Gastrocnemius medialis (tissue), 4 donors: Measurements from ENCODE around the gene OST4. TPM values are rescaled to one million over a fixed set of nuclear protein-coding genes. Genes with fewer than 3 reads are reported as not detected.
"Not testable (repeated sequence)": the region's sequence is repeated elsewhere in the genome, so short reads cannot be mapped to it uniquely, and the experiment has no call there.

ENCODE experiments used
- ATAC-seq, 2 donors: fragments of 150-250 bp; one replicate each; pipeline ENCODE4 v1.9.1; 2016
- DNase-seq, 2 donors: peaks; one replicate each; pipeline ENCODE4 v3.0.0-alpha.2; 2019
- H3K27ac ChIP-seq, 4 donors: fragments of 200-600 bp; sonication (generic); 1 replicate in 1 of 4; 2 replicates in 3 of 4; pipeline ENCODE4 v1.5.1; 2016 to 2018; ENCODE audit warnings: mild to moderate bottlenecking in 2 of 4, moderate library complexity in 1 of 4
- H3K27me3 ChIP-seq, 3 donors: fragments of 200-600 bp; sonication (generic) in 2 of 3; 1 replicate in 1 of 3; 2 replicates in 2 of 3; pipeline versions ENCODE4 v1.5.1 to v1.6.0; 2016 to 2019; ENCODE audit warnings: mild to moderate bottlenecking in 1 of 3, moderate library complexity in 1 of 3
- H3K36me3 ChIP-seq, 2 donors: fragments of 200-600 bp; sonication (generic) in 1 of 2; one replicate each; pipeline ENCODE4 v1.5.1; 2017 to 2018
- H3K4me1 ChIP-seq, 2 donors: fragments of 200-600 bp; sonication (generic) in 1 of 2; one replicate each; pipeline ENCODE4 v1.5.1; 2016 to 2017; ENCODE audit warnings: mild to moderate bottlenecking in 2 of 2
- H3K4me3 ChIP-seq, 4 donors: fragments of 200-600 bp; sonication (generic) in 3 of 4; 1 replicate in 1 of 4; 2 replicates in 3 of 4; pipeline ENCODE4 v1.5.1; 2016 to 2019; ENCODE audit warnings: mild to moderate bottlenecking in 2 of 4
- H3K9me3 ChIP-seq, 3 donors: fragments of 200-600 bp; sonication (generic) in 2 of 3; 1 replicate in 1 of 3; 2 replicates in 2 of 3; pipeline ENCODE4 v1.5.1; 2016 to 2019
- POLR2A ChIP-seq, 2 donors: fragments of 450-650 bp; IDR thresholded peaks; one replicate each; pipeline ENCODE4 v1.6.1; 2017; ENCODE audit warnings: antibody characterized with exemption in 2 of 2, mild to moderate bottlenecking in 2 of 2, moderate library complexity in 2 of 2
- in situ Hi-C, 4 donors: fragments of 200-750 bp; cut with MboI; loops; one replicate each; pipeline versions ENCODE4 v1.15.0 to v1.8.0; 2017; ENCODE audit warnings: low sequenced_read_pairs in 4 of 4
- intact Hi-C: fragments of 100-400 bp; cut with DNase I; formaldehyde crosslinking; loops from one replicate; pipeline ENCODE4 v1.15.1; 2023; ENCODE audit warnings: low total_unique reads
- total RNA-seq, 4 donors: library from RNA; depleted of rRNA; stranded (reverse); fragments of >200 nt; gene quantifications; one replicate each; pipeline versions ENCODE4 v1.1.0 to v1.2.3, GENCODE V29; 2016
- TF ChIP-seq, protein P1 (sequence below), 5 experiments: fragments of 450-650 bp in 3 of 5; fragments of 200-600 bp in 2 of 5; sonication (generic) in 2 of 5; IDR thresholded peaks in 4 of 5; conservative IDR thresholded peaks in 1 of 5; 1 replicate in 4 of 5; 2 replicates in 1 of 5; pipeline ENCODE4 v1.5.1; 2016 to 2019; ENCODE audit warnings: antibody characterized with exemption in 5 of 5, mild to moderate bottlenecking in 3 of 5, moderate library complexity in 3 of 5

OST4 gene
- total RNA-seq = 100 to 1,000 TPM; 191 to 283 (median 251) TPM

DNA sequence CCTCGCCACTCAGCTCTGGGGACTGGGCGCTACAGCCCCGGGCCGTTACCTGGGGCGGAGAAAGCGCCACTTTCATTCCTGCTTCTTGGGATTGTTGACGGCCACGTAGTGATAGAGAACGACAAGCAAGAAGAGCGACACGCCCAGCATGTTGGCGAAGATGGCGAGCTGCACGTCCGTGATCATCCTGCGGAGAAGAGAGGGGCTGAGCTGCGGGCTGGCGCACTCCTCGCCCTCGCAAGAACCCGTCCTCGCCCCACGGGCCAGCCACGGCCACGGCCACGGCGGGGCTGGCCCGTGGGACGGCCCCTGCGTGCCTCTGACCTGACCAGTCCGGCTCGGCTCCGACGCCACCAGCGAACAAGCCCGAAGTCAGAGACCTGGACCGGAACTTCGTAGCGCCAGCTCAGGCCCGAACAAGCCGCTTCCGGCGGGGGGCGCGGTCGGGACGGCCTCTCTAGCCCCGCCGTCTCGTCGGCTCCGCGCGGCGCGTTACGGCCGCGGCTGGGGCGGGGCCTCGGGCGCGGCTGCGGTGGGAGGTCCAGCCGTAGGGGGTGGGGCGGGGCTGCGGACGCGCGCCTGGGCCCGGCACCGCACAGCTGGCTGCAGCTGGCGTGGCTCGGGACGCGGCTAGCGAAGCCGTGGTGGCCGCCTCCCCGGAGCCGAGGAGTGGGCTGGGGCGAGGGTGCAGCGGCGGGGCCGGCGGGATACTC is at the start of gene OST4:
TSS of gene OST4 (minus strand) at position 378 of the 713 bp plus-strand sequence.
- DNase-seq (peak; percentile 90 to 91), ATAC-seq (peak; percentile 95)
- TF ChIP-seq, protein P1, sequence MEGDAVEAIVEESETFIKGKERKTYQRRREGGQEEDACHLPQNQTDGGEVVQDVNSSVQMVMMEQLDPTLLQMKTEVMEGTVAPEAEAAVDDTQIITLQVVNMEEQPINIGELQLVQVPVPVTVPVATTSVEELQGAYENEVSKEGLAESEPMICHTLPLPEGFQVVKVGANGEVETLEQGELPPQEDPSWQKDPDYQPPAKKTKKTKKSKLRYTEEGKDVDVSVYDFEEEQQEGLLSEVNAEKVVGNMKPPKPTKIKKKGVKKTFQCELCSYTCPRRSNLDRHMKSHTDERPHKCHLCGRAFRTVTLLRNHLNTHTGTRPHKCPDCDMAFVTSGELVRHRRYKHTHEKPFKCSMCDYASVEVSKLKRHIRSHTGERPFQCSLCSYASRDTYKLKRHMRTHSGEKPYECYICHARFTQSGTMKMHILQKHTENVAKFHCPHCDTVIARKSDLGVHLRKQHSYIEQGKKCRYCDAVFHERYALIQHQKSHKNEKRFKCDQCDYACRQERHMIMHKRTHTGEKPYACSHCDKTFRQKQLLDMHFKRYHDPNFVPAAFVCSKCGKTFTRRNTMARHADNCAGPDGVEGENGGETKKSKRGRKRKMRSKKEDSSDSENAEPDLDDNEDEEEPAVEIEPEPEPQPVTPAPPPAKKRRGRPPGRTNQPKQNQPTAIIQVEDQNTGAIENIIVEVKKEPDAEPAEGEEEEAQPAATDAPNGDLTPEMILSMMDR (IDR thresholded peaks at IDR 0.05 in 4 of 5, conservative IDR thresholded peaks at IDR 0.05 in 1 of 5) = no peak
- TF ChIP-seq POLR2A (IDR thresholded peaks at IDR 0.05) = peak; percentile 79 to 88
- peaks cover 0 to 28% of the 10 kb centered on the region in 2 donors for H3K36me3 ChIP-seq
- intact Hi-C loops = loop anchor here (1.0 to 5.0 kb wide), 3 partner anchors 15 to 284 kb away; partner anchors contain the start of genes CENPA and KHK
- peak within 1 kb of the TSS; percentile 83 to 98 (median 89) for H3K4me3 ChIP-seq
- in situ Hi-C loops = no loop called here
- no peaks in the 10 kb centered on the region for H3K27me3 ChIP-seq
- peaks cover 29 to 31% of the 10 kb centered on the region in 2 donors for H3K4me1 ChIP-seq
- H3K27ac ChIP-seq = peak within 1 kb of the TSS; percentile 91 to 97 (median 92)
- H3K9me3 ChIP-seq = no peaks in the 10 kb centered on the region

DNA sequence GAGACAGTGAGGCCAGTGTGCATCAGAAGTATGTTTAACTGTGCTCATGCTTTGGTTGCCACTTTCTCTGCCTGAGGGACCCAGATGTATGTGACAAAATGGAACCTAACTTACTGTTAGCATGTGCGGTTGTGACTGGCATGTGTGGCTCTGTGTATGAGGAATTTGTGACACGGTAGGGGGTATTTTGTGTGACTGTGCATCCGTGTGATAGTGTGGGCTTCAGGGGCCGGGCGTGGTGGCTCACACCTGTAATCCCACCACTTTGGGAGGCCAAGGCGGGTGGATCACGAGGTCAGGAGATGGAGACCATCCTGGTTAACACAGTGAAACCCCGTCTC is 47.8 kb upstream of the OST4 start:
- DNase-seq, intact Hi-C loops, H3K27me3 ChIP-seq, in situ Hi-C loops, H3K27ac ChIP-seq, ATAC-seq, H3K36me3 ChIP-seq, H3K9me3 ChIP-seq: not testable (repeated sequence)
- peak overlapping the region in 3 of 4 donors; percentile 44 to 53 (median 46) for H3K4me3 ChIP-seq
- peaks cover 12 to 17% of the 10 kb centered on the region in 2 donors for H3K4me1 ChIP-seq

DNA sequence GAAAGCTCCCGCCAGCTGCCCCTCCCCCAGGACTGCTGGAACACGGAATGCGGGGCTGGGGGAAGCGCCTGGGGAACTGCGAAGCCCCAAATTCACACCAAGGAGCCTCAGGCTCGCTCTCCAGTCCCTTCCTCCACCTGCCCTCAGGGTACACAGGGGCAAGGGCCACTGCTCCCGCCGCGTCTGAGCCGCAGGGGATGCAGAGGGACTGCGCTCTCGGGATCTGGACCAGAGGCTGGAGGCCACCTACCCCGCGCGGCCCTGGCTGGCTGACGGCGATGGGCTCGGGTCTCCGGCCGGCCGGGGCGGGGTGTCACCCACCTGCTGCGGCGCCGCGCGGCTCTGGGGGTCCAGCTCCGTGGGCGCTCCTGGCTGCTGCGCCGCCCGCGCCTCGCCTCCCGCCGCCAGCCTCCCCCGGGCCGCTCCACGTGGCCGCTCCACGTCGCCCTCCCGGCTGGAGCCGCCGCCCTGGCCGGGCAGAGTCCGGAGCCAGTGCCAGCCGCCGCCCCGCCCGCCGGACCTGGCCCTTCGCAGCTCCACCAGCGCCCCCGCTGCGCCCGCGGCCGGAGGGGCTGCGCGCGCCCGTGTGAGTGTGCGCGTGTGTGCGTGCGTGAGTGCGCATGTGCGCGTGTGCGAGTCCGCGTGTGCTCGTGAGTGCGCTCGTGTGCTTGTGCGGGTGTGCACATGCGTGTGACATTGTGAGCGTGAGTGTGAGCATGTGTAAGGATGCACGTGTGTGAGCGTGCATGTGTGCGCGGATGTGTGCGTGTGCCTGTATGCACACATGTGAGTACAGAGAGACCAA is 47.3 kb upstream of the OST4 start, which contains the start of gene CGREF1:
TSS of gene CGREF1 (minus strand) at position 604 of the 805 bp plus-strand sequence. CDS start 14,762 bp downstream, outside the sequence.
- peaks cover 0 to 5% (median 0%) of the 10 kb centered on the region in 3 donors for H3K27me3 ChIP-seq
- H3K9me3 ChIP-seq = no peaks in the 10 kb centered on the region
- H3K4me1 ChIP-seq = peaks cover 8 to 17% of the 10 kb centered on the region in 2 donors
- intact Hi-C loops = no loop called here
- DNase-seq = no peak
- H3K36me3 ChIP-seq = no peaks in the 10 kb centered on the region
- H3K27ac ChIP-seq = no peak within 1 kb of the TSS
- in situ Hi-C loops = no loop called here
- H3K4me3 ChIP-seq = peak within 1 kb of the TSS; percentile 38 to 57 (median 48)
- TF ChIP-seq, protein P1 (IDR thresholded peaks at IDR 0.05 in 4 of 5, conservative IDR thresholded peaks at IDR 0.05 in 1 of 5) = no peak
- TF ChIP-seq POLR2A (IDR thresholded peaks at IDR 0.05) = peak in 1 of 2 donors; percentile 19
- no peak for ATAC-seq

DNA sequence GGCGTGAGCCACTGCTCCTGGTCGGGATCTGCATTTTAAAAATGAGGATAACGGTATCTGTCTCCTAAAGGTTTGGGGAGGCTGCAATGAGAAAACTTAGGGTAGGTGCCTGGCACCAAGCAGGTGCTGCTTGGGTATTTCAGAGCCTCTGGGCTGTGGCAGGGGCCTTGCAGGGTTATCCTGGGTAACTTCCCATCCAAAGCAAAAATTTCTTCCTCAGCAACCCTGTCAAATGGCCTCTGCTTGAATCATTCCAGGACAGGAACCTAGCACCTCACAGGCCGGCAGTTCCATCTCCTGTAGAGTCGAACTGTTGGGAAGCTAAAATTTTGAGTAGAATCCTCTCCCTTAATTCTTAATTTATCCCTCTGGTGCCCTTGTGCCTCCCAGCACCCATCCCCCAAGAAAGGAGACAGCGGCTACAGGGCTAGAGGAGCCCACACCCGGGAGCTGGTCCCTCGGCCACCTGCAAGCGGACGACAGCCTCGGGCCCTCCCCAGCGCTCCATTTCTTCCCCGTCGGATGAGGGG is 46.6 kb upstream of the OST4 start:
- Histone ChIP-seq H3K36me3 (no peaks in the 10 kb centered on the region), H3K9me3 (no peaks in the 10 kb centered on the region), H3K27me3 (peaks cover 0 to 5% (median 0%) of the 10 kb centered on the region in 3 donors), H3K27ac (no peak overlapping the region), H3K4me3 (peak overlapping the region; percentile 38 to 57 (median 48)), H3K4me1 (peaks cover 6 to 12% of the 10 kb centered on the region in 2 donors)
- TF ChIP-seq, protein P1 (IDR thresholded peaks at IDR 0.05 in 4 of 5, conservative IDR thresholded peaks at IDR 0.05 in 1 of 5) = no peak
- TF ChIP-seq POLR2A (IDR thresholded peaks at IDR 0.05) = no peak
- ATAC-seq = no peak
- DNase-seq = no peak
- intact Hi-C loops (no loop called here), in situ Hi-C loops (no loop called here)
